Ovary (tissue), 9 donors: ENCODE results near the gene TMEM233. TPM values are rescaled to one million over a fixed set of nuclear protein-coding genes. Genes with fewer than 3 reads are reported as not detected.

Experiments used
- DNase-seq, 5 donors: peaks; one replicate each; pipeline ENCODE4 v3.0.0-alpha.2; 2019 to 2020
- H3K27ac ChIP-seq, 2 donors: fragments of 200-600 bp; one replicate each; pipeline versions ENCODE4 v1.5.1 to v1.8.0; 2019 to 2022
- H3K27me3 ChIP-seq: fragments of 200-600 bp; one replicate; pipeline ENCODE4 v1.8.0; 2022
- H3K36me3 ChIP-seq: fragments of 200-600 bp; sonication (generic); one replicate; pipeline ENCODE4 v1.5.1; 2019
- H3K4me1 ChIP-seq: one replicate; pipeline ENCODE4 v1.8.1; 2013; ENCODE audit warnings: mild to moderate bottlenecking, moderate library complexity; ENCODE audit not compliant: insufficient read depth
- H3K4me3 ChIP-seq: fragments of 200-600 bp; sonication (generic); one replicate; pipeline ENCODE4 v1.5.1; 2017
- H3K9me3 ChIP-seq, 2 donors: fragments of 200-600 bp in 1 of 2; sonication (generic) in 1 of 2; one replicate each; pipeline versions ENCODE4 v1.5.1 to v1.8.1; 2013 to 2019; ENCODE audit warnings: mild to moderate bottlenecking in 1 of 2, moderate library complexity in 1 of 2
- EP300 ChIP-seq: sonication (generic); formaldehyde crosslinking; IDR thresholded peaks from one replicate; pipeline ENCODE4 v1.6.1; 2017; ENCODE audit warnings: antibody characterized with exemption
- POLR2A ChIP-seq: fragments of 450-650 bp; IDR thresholded peaks from one replicate; pipeline ENCODE4 v1.6.1; 2017; ENCODE audit warnings: antibody characterized with exemption, mild to moderate bottlenecking, moderate library complexity
- WGBS, 3 donors: extraction: QIAGEN DNeasy Blood & Tissue Kit in 1 of 3; methylation state at CpG; one replicate each; pipeline versions ENCODE4 v1.1.5 to v1.1.7; 2013 to 2017; 5-methylcytosine and 5-hydroxymethylcytosine counted together
- intact Hi-C, 4 donors: fragments of 100-400 bp; cut with DNase I; formaldehyde crosslinking; loops; one replicate each; pipeline versions ENCODE4 v1.11.0 to v1.15.1; 2022 to 2023
- polyA plus RNA-seq, 2 donors: library from polyadenylated mRNA; stranded (reverse); fragments of 200-250 nt in 1 of 2; fragments of 350-450 nt in 1 of 2; fragmentation: Illumina TruSeq in 1 of 2; extraction: RNeasy Lipid Tissue Mini Kit (QIAGEN cat#74804) in 1 of 2; gene quantifications; one replicate each; pipeline ENCODE4 v1.2.3, GENCODE V29; 2013 to 2014
- total RNA-seq, 7 donors: library from RNA; depleted of rRNA in 2 of 7; stranded (reverse); fragments of >200 nt in 2 of 7; fragmentation: NEBNext Ultra II Directional in 3 of 7; extraction: Animal tissue kit (Norgen Biotek cat#: 25700) in 3 of 7; gene quantifications; one replicate each; pipeline versions ENCODE4 v1.1.0 to v1.2.4, GENCODE V29; 2016 to 2023
- TF ChIP-seq, protein P1 (sequence below), 3 donors: fragments of 450-650 bp in 2 of 3; fragments of 200-600 bp in 1 of 3; IDR thresholded peaks; one replicate each; pipeline versions ENCODE4 v1.5.1 to v1.8.0; 2016 to 2022; ENCODE audit warnings: antibody characterized with exemption in 3 of 3, mild to moderate bottlenecking in 1 of 3
- donor health status: DM: no; HTN: no; CAD: no; lungs with moderate emphysema.
- donor health status: DM: no; HTN: no; CAD: no.
- donor health status: Bipolar disorder and iron deficiency.
- donor health status: DM: yes; HTN: yes; CAD: no.
- donor health status: DM: no; HTN: no; CAD: no.
- donor health status: DM: yes; HTN: yes; CAD: no.

TMEM233 gene
- total and polyA plus RNA-seq, 9 donors, result 0.10 to 1.0 (median 0.48) TPM

GRCh38 chr12:119589634-119590033 lies 3.9 kb upstream of the TMEM233 start:
- Histone ChIP-seq H3K36me3 (no peaks in the 10 kb centered on the region), H3K27me3 (no peaks in the 10 kb centered on the region), H3K9me3 (no peaks in the 10 kb centered on the region), H3K4me3 (no peak overlapping the region), H3K4me1 (no peaks in the 10 kb centered on the region), H3K27ac (no peak overlapping the region)
- WGBS, 3 donors, result 73 to 85% (median 81%) methylated on average over 4 of the region's 4 CpGs
- no peak for DNase-seq
- intact Hi-C loops, result no loop called here
- TF ChIP-seq, protein P1, sequence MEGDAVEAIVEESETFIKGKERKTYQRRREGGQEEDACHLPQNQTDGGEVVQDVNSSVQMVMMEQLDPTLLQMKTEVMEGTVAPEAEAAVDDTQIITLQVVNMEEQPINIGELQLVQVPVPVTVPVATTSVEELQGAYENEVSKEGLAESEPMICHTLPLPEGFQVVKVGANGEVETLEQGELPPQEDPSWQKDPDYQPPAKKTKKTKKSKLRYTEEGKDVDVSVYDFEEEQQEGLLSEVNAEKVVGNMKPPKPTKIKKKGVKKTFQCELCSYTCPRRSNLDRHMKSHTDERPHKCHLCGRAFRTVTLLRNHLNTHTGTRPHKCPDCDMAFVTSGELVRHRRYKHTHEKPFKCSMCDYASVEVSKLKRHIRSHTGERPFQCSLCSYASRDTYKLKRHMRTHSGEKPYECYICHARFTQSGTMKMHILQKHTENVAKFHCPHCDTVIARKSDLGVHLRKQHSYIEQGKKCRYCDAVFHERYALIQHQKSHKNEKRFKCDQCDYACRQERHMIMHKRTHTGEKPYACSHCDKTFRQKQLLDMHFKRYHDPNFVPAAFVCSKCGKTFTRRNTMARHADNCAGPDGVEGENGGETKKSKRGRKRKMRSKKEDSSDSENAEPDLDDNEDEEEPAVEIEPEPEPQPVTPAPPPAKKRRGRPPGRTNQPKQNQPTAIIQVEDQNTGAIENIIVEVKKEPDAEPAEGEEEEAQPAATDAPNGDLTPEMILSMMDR (IDR thresholded peaks at IDR 0.05), result no peak
- TF ChIP-seq EP300 (no peak), POLR2A (no peak)

DNA sequence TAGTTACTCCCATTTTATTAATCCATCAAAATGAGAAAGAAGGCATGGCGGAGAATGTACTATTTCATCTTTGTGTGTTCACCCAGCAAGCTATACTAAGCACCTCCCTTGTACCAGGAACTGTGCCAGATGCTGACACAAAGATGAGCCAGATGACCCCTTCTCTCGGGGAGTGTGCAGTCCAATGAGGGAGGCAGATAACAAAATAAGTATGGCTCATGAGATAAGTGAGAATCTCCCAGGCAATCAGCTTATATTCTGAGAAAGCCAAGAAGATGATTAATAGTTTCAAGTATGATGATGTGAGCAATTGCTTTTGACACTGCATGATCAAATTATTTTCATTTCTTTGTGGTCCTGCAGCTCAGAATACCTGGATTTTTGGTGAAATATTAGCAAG lies 1.3 kb upstream of the TMEM233 start:
- H3K4me3 ChIP-seq, result no peak overlapping the region
- intact Hi-C loops, result no loop called here
- no peaks in the 10 kb centered on the region for H3K27me3 ChIP-seq
- no peaks in the 10 kb centered on the region for H3K9me3 ChIP-seq
- WGBS, 3 donors, result 62 to 68% (median 65%) methylated on average over 2 of the region's 2 CpGs
- no peak overlapping the region for H3K27ac ChIP-seq
- TF ChIP-seq, protein P1 (IDR thresholded peaks at IDR 0.05), result no peak
- TF ChIP-seq POLR2A (no peak), EP300 (no peak)
- DNase-seq, result no peak
- H3K36me3 ChIP-seq, result no peaks in the 10 kb centered on the region
- H3K4me1 ChIP-seq, result no peaks in the 10 kb centered on the region

GRCh38 chr12:119594399-119594730 lies 791 bp downstream of the TMEM233 start:
- no peaks in the 10 kb centered on the region for H3K4me1 ChIP-seq
- WGBS, 3 donors, result 1% methylated on average over 22 of the region's 22 CpGs
- DNase-seq, result no peak
- TF ChIP-seq POLR2A (no peak), EP300 (no peak)
- TF ChIP-seq, protein P1 (IDR thresholded peaks at IDR 0.05), result no peak
- no peaks in the 10 kb centered on the region for H3K27me3 ChIP-seq
- H3K4me3 ChIP-seq, result no peak overlapping the region
- H3K36me3 ChIP-seq, result no peaks in the 10 kb centered on the region
- H3K9me3 ChIP-seq, result no peaks in the 10 kb centered on the region
- no peak overlapping the region for H3K27ac ChIP-seq
- intact Hi-C loops, result no loop called here

DNA sequence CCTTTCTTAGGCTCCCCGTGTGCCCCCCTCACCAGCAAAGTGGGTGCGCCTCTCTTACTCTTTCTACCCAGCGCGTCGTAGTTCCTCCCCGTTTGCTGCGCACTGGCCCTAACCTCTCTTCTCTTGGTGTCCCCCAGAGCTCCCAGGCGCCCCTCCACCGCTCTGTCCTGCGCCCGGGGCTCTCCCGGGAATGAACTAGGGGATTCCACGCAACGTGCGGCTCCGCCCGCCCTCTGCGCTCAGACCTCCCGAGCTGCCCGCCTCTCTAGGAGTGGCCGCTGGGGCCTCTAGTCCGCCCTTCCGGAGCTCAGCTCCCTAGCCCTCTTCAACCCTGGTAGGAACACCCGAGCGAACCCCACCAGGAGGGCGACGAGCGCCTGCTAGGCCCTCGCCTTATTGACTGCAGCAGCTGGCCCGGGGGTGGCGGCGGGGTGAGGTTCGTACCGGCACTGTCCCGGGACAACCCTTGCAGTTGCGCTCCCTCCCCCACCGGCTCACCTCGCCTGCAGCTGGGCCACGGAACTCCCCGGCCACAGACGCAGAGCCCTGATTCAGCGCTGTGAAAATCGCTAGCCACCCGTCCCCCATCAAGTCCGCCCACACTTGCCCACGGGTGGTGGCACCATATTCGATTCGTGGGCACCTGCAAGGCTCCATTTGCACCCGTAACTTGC lies 1.3 kb downstream of the TMEM233 start:
- no peak for TF ChIP-seq EP300
- no peak for TF ChIP-seq POLR2A
- TF ChIP-seq, protein P1 (IDR thresholded peaks at IDR 0.05), result no peak
- WGBS, 3 donors, result 0 to 1% (median 1%) methylated on average over 49 of the region's 49 CpGs
- no peaks in the 10 kb centered on the region for H3K4me1 ChIP-seq
- H3K4me3 ChIP-seq, result no peak overlapping the region
- no peaks in the 10 kb centered on the region for H3K9me3 ChIP-seq
- peak in 1 of 5 donors; percentile 25 for DNase-seq
- H3K27me3 ChIP-seq, result no peaks in the 10 kb centered on the region
- H3K27ac ChIP-seq, result no peak overlapping the region
- no peaks in the 10 kb centered on the region for H3K36me3 ChIP-seq
- intact Hi-C loops, result no loop called here
